Fibroblast of lung (primary cell): ENCODE measurements around the gene ADRM1. TPM values are rescaled to one million over a fixed set of nuclear protein-coding genes. Genes with fewer than 3 reads are reported as not detected.

Experiments
- DNase-seq, 2 donors: peaks; one replicate each; pipeline versions ENCODE4 v3.0.0 to v3.0.0-alpha.2; 2010; ENCODE audit warnings: low read depth in 2 of 2
- H2AFZ ChIP-seq: 2 replicates; pipeline ENCODE4 v1.5.1; 2012; ENCODE audit warnings: low read length, control low read depth, inconsistent platforms
- H3K27ac ChIP-seq: 2 replicates; pipeline ENCODE4 v1.5.1; 2011; ENCODE audit warnings: low read length, control low read depth; ENCODE audit not compliant: insufficient read depth
- H3K27me3 ChIP-seq: 2 replicates; pipeline ENCODE4 v1.5.1; 2011; ENCODE audit warnings: mild to moderate bottlenecking, low read length; ENCODE audit not compliant: control insufficient read depth, insufficient read depth
- H3K36me3 ChIP-seq: 2 replicates; pipeline ENCODE4 v1.5.1; 2011; ENCODE audit warnings: low read length; ENCODE audit not compliant: control insufficient read depth, insufficient read depth
- H3K4me1 ChIP-seq: 2 replicates; pipeline ENCODE4 v1.5.1; 2011; ENCODE audit warnings: low read length; ENCODE audit not compliant: control insufficient read depth, insufficient read depth; ENCODE audit errors: extremely low read depth
- H3K4me2 ChIP-seq: 2 replicates; pipeline ENCODE4 v1.5.1; 2011; ENCODE audit warnings: low read length, control low read depth; ENCODE audit not compliant: insufficient read depth; ENCODE audit errors: extremely low read depth
- H3K4me3 ChIP-seq, 4 experiments: fragments of 200-600 bp in 1 of 4; sonication (generic) in 1 of 4; replicated peaks in 1 of 4; 2 replicates each; pipeline ENCODE4 v1.5.1; 2011 to 2016; ENCODE audit warnings: low read length in 4 of 4, low read depth in 3 of 4, mild to moderate bottlenecking in 3 of 4, control low read depth in 2 of 4, inconsistent platforms in 1 of 4, mixed read lengths in 1 of 4; ENCODE audit not compliant: insufficient read depth in 1 of 4; ENCODE audit errors: control extremely low read depth in 1 of 4
- H3K79me2 ChIP-seq: 2 replicates; pipeline ENCODE4 v1.5.1; 2012; ENCODE audit warnings: mild to moderate bottlenecking, low read length, inconsistent platforms; ENCODE audit not compliant: control insufficient read depth, insufficient read depth
- H3K9ac ChIP-seq: 2 replicates; pipeline ENCODE4 v1.5.1; 2011; ENCODE audit warnings: mild to moderate bottlenecking, low read length, control low read depth; ENCODE audit not compliant: insufficient read depth
- H3K9me3 ChIP-seq: 2 replicates; pipeline ENCODE4 v1.5.1; 2012; ENCODE audit warnings: low read depth, low read length; ENCODE audit not compliant: control insufficient read depth, insufficient read depth
- H4K20me1 ChIP-seq: 2 replicates; pipeline ENCODE4 v1.5.1; 2011; ENCODE audit warnings: low read length; ENCODE audit not compliant: control insufficient read depth, insufficient read depth; ENCODE audit errors: extremely low read depth
- CTCF ChIP-seq, 2 donors: IDR thresholded peaks in 1 of 2; conservative IDR thresholded peaks in 1 of 2; 1 replicate in 1 of 2; 2 replicates in 1 of 2; pipeline ENCODE4 v1.5.1; 2011 to 2012; ENCODE audit warnings: low read length in 2 of 2, control low read depth in 1 of 2, inconsistent platforms in 1 of 2, low read depth in 1 of 2, mild to moderate bottlenecking in 1 of 2
- EZH2 ChIP-seq: IDR thresholded peaks from 2 replicates; pipeline ENCODE4 v1.5.1; 2012; ENCODE audit warnings: low read length, control low read depth, mild to moderate bottlenecking; ENCODE audit errors: missing control alignments
- polyA plus RNA-seq, 2 donors: library from polyadenylated mRNA; depleted of rRNA in 1 of 2; stranded (reverse) in 1 of 2; unstranded in 1 of 2; fragments of >200 nt; gene quantifications; 2 replicates each; pipeline ENCODE4 v1.2.1, GENCODE V29; 2011 to 2012; ENCODE audit warnings: missing spikeins in 1 of 2
- total RNA-seq: library from RNA; depleted of rRNA; stranded (reverse); fragments of >200 nt; gene quantifications from 2 replicates; pipeline ENCODE4 v1.2.1, GENCODE V29; 2014

ADRM1 gene
- total and polyA plus RNA-seq, 2 donors (not counting 1 experiment from before 2014, with no cell fraction given): 41.2 to 71.3 TPM

- Histone ChIP-seq H3K4me2 (no peak overlapping the region), H3K4me1 (no peaks in the 10 kb centered on the region), H2AFZ (no peak overlapping the region), H3K4me3 (no peak overlapping the region), H3K9me3 (no peaks in the 10 kb centered on the region), H3K79me2 (no peaks in the 10 kb centered on the region), H3K27ac (no peak overlapping the region), H4K20me1 (no peaks in the 10 kb centered on the region), H3K27me3 (no peaks in the 10 kb centered on the region), H3K36me3 (peaks cover 40% of the 10 kb centered on the region), H3K9ac (no peak overlapping the region)
- no peak for DNase-seq
- TF ChIP-seq CTCF (conservative IDR thresholded peaks at IDR 0.05 in 1 of 2, IDR thresholded peaks at IDR 0.05 in 1 of 2; ENCODE audit: low read depth in 1 of 2, low read length in 2 of 2) (no peak), EZH2 (no peak)
Measured at GRCh38 chr20:62330576-62331317, 27.9 kb downstream of the ADRM1 start.

GRCh38 chr20:62331347-62331746 is 28.6 kb downstream of the ADRM1 start:
- H3K27me3 ChIP-seq: no peaks in the 10 kb centered on the region
- TF ChIP-seq EZH2 (no peak), CTCF (conservative IDR thresholded peaks at IDR 0.05 in 1 of 2, IDR thresholded peaks at IDR 0.05 in 1 of 2; ENCODE audit: low read depth in 1 of 2, low read length in 2 of 2) (no peak)
- no peak overlapping the region for H3K27ac ChIP-seq
- peaks cover 39% of the 10 kb centered on the region for H3K36me3 ChIP-seq
- no peaks in the 10 kb centered on the region for H3K9me3 ChIP-seq
- H3K79me2 ChIP-seq: no peaks in the 10 kb centered on the region
- no peaks in the 10 kb centered on the region for H3K4me1 ChIP-seq
- H2AFZ ChIP-seq: no peak overlapping the region
- H3K4me3 ChIP-seq: no peak overlapping the region
- H4K20me1 ChIP-seq: no peaks in the 10 kb centered on the region
- no peak overlapping the region for H3K4me2 ChIP-seq
- no peak overlapping the region for H3K9ac ChIP-seq
- DNase-seq: no peak

- no peaks in the 10 kb centered on the region for H3K9me3 ChIP-seq
- peaks cover 39% of the 10 kb centered on the region for H3K36me3 ChIP-seq
- H4K20me1 ChIP-seq: no peaks in the 10 kb centered on the region
Measured at GRCh38 chr20:62332421-62332820, 29.6 kb downstream of the ADRM1 start.

More at GRCh38 chr20:62332421-62332820, 29.6 kb downstream of the ADRM1 start:
- Histone ChIP-seq H3K4me2 (no peak overlapping the region), H3K27me3 (no peaks in the 10 kb centered on the region), H3K79me2 (no peaks in the 10 kb centered on the region), H3K4me1 (no peaks in the 10 kb centered on the region), H3K27ac (no peak overlapping the region), H2AFZ (no peak overlapping the region), H3K4me3 (no peak overlapping the region), H3K9ac (no peak overlapping the region)
- TF ChIP-seq EZH2: no peak
- no peak for TF ChIP-seq CTCF (conservative IDR thresholded peaks at IDR 0.05 in 1 of 2, IDR thresholded peaks at IDR 0.05 in 1 of 2; ENCODE audit: low read depth in 1 of 2, low read length in 2 of 2)
- no peak for DNase-seq
